CD1c-positive myeloid dendritic cell (primary cell): ENCODE results near the gene DDX20.
"Not testable (repeated sequence)": the region's sequence is repeated elsewhere in the genome, so short reads cannot be mapped to it uniquely, and the experiment has no call there.

Experiments
- DNase-seq: peaks from one replicate; pipeline ENCODE4 v3.0.0-alpha.2; 2016; ENCODE audit errors: extremely low spot score

DDX20 gene

GRCh38 chr1:111791776-111792175 is 36.1 kb downstream of the DDX20 start:
- no peak for DNase-seq

GRCh38 chr1:111792249-111792648 is 36.5 kb downstream of the DDX20 start:
- DNase-seq: no peak

- no peak for DNase-seq
Measured at GRCh38 chr1:111793923-111794322, 38.2 kb downstream of the DDX20 start.

GRCh38 chr1:111795401-111795800 is 39.7 kb downstream of the DDX20 start:
- DNase-seq: no peak

- no peak for DNase-seq
Measured at GRCh38 chr1:111798580-111798979, 42.9 kb downstream of the DDX20 start.

GRCh38 chr1:111799722-111800121 is 44.0 kb downstream of the DDX20 start:
- not testable (repeated sequence) for DNase-seq

- no peak for DNase-seq
Measured at GRCh38 chr1:111801071-111801850, 45.6 kb downstream of the DDX20 start.

GRCh38 chr1:111802110-111802509 is 46.4 kb downstream of the DDX20 start:
- no peak for DNase-seq

GRCh38 chr1:111802984-111803383 is 47.3 kb downstream of the DDX20 start:
- no peak for DNase-seq

- no peak for DNase-seq
Measured at GRCh38 chr1:111803951-111804350, 48.2 kb downstream of the DDX20 start.

GRCh38 chr1:111804776-111805175 is 49.1 kb downstream of the DDX20 start:
- DNase-seq: no peak

GRCh38 chr1:111805251-111805650 is 49.5 kb downstream of the DDX20 start:
- no peak for DNase-seq

GRCh38 chr1:111811891-111812290 is 56.2 kb downstream of the DDX20 start:
- no peak for DNase-seq

GRCh38 chr1:111812306-111812705 is 56.6 kb downstream of the DDX20 start:
- DNase-seq: no peak

GRCh38 chr1:111813440-111814304 is 58.0 kb downstream of the DDX20 start:
- DNase-seq: no peak

GRCh38 chr1:111814305-111814628 is 58.6 kb downstream of the DDX20 start:
- DNase-seq: no peak

- no peak for DNase-seq
Measured at GRCh38 chr1:111814642-111815041, 58.9 kb downstream of the DDX20 start.
